Heart left ventricle (tissue), 16 donors: ENCODE data around the gene ANK3. TPM values are rescaled to one million over a fixed set of nuclear protein-coding genes. Genes with fewer than 3 reads are reported as not detected.

Experiments
- ATAC-seq, 4 donors: fragments of 200-7000 bp; cut with Tn5 transposase; one replicate each; pipeline ENCODE4 v1.9.1; 2020 to 2022; ENCODE audit warnings: moderate library complexity in 4 of 4, mild to moderate bottlenecking in 3 of 4, moderate number of reproducible peaks in 1 of 4
- DNase-seq, 5 donors: peaks; one replicate each; pipeline ENCODE4 v3.0.0-alpha.2; 2020
- H3K27ac ChIP-seq, 12 donors: fragments of 200-600 bp; sonication (generic) in 4 of 12; one replicate each; pipeline versions ENCODE4 v1.5.0 to v1.8.0; 2016 to 2022; ENCODE audit warnings: mild to moderate bottlenecking in 2 of 12
- H3K27me3 ChIP-seq, 9 donors: fragments of 200-600 bp; sonication (generic) in 2 of 9; one replicate each; pipeline versions ENCODE4 v1.5.1 to v1.8.0; 2016 to 2022; ENCODE audit warnings: mild to moderate bottlenecking in 3 of 9
- H3K36me3 ChIP-seq, 9 donors: fragments of 200-600 bp; sonication (generic) in 2 of 9; one replicate each; pipeline versions ENCODE4 v1.5.0 to v1.8.0; 2018 to 2022; ENCODE audit warnings: mild to moderate bottlenecking in 2 of 9
- H3K4me1 ChIP-seq, 12 donors: fragments of 200-600 bp; sonication (generic) in 4 of 12; one replicate each; pipeline versions ENCODE4 v1.5.0 to v1.8.0; 2016 to 2022; ENCODE audit warnings: mild to moderate bottlenecking in 3 of 12
- H3K4me3 ChIP-seq, 12 donors: fragments of 200-600 bp; sonication (generic) in 4 of 12; one replicate each; pipeline versions ENCODE4 v1.5.0 to v1.8.0; 2017 to 2022; ENCODE audit warnings: mild to moderate bottlenecking in 9 of 12, moderate library complexity in 4 of 12
- H3K9me3 ChIP-seq, 12 donors: fragments of 200-600 bp; sonication (generic) in 4 of 12; one replicate each; pipeline versions ENCODE4 v1.5.0 to v1.8.0; 2016 to 2022; ENCODE audit warnings: mild to moderate bottlenecking in 1 of 12
- POLR2A ChIP-seq, 2 donors: fragments of 450-650 bp; IDR thresholded peaks; one replicate each; pipeline ENCODE4 v1.6.1; 2017; ENCODE audit warnings: antibody characterized with exemption in 2 of 2, mild to moderate bottlenecking in 2 of 2, moderate library complexity in 2 of 2
- WGBS, 4 donors: extraction: QIAGEN DNeasy Blood & Tissue Kit in 2 of 4; methylation state at CpG; one replicate each; pipeline versions ENCODE4 v1.1.5 to v1.1.7; 2013 to 2018; 5-methylcytosine and 5-hydroxymethylcytosine counted together
- intact Hi-C, 10 donors: fragments of 100-400 bp; cut with DNase I; formaldehyde crosslinking; loops; one replicate each; pipeline versions ENCODE4 v1.11.1 to v1.14.2; 2022
- polyA plus RNA-seq, 2 donors: library from polyadenylated mRNA; stranded (reverse); fragments of 200-250 nt; gene quantifications; one replicate each; pipeline ENCODE4 v1.2.3, GENCODE V29; 2013
- total RNA-seq, 9 donors: library from RNA; depleted of rRNA in 2 of 9; stranded (reverse); fragments of >200 nt in 2 of 9; fragmentation: NEBNext Ultra II Directional in 3 of 9; extraction: Animal tissue kit (Norgen Biotek cat#: 25700) in 3 of 9; gene quantifications; one replicate each; pipeline versions ENCODE4 v1.1.0 to v1.2.4, GENCODE V29; 2016 to 2023
- TF ChIP-seq, protein P1 (sequence below), 12 donors: fragments of 200-600 bp; sonication (generic) in 4 of 12; IDR thresholded peaks; one replicate each; pipeline versions ENCODE4 v1.5.0 to v1.8.0; 2018 to 2022; ENCODE audit warnings: antibody characterized with exemption in 12 of 12, mild to moderate bottlenecking in 5 of 12
- donor health status: ischemic (EF 13 %, LVEDD 7.1; RV severe dilation, severe dysfunction).
- donor health status: healthy with polysubstance abuse.
- donor health status: DM: no; HTN: yes; CAD: no.
- donor health status: DM: no; HTN: no; CAD: no.
- donor health status: ischemic (EF 25% LVEDD 6.9; RV normal size, moderate dysfunction).
- donor health status: ischemic (EF 25% LVEDD 5.7; RV mildly dilated, moderate dysfunction).
- donor health status: healthy.
- donor health status: DM: yes; HTN: yes; CAD: no.
- donor health status: ischemic (EF 35%, LVEDD 5.7; RV mildly dilated, moderate dysfunction).
- donor health status: nonischemic (EF 11% LVEDD 7.7; RV severe dilation, severe dysfunction).
- donor health status: DM: yes; HTN: yes; CAD: no.
- donor health status: PGD.
- donor health status: ischemic (EF 29% LVEDD 5.4; RV normal size, mild dysfunction).
- donor health status: nonischemic (EF 23%, LVEDD 6.1; RV moderate dilation, normal function).

The ANK3 gene
- total and polyA plus RNA-seq, 11 donors = 33.8 to 576 (median 239) TPM

DNA sequence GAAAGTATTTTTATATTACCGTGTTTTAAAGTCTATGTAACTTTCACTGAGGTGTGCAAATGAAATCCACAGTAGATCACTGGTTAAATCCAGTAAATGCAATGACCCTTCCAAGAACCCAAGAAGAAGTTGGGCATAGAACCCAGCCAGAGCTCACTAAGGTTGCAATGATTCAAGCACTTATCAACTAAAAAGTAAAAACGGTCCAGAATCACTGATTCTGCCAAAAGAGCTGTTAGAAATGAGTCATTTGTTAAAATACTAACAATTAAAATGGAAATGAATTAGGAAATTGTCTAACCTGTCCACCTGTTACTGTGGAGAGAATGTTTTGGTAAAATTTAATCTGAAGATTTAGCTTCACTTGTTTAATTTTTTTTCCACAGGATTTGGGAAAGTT, 74.4 kb downstream of the ANK3 start:
- TF ChIP-seq, protein P1, sequence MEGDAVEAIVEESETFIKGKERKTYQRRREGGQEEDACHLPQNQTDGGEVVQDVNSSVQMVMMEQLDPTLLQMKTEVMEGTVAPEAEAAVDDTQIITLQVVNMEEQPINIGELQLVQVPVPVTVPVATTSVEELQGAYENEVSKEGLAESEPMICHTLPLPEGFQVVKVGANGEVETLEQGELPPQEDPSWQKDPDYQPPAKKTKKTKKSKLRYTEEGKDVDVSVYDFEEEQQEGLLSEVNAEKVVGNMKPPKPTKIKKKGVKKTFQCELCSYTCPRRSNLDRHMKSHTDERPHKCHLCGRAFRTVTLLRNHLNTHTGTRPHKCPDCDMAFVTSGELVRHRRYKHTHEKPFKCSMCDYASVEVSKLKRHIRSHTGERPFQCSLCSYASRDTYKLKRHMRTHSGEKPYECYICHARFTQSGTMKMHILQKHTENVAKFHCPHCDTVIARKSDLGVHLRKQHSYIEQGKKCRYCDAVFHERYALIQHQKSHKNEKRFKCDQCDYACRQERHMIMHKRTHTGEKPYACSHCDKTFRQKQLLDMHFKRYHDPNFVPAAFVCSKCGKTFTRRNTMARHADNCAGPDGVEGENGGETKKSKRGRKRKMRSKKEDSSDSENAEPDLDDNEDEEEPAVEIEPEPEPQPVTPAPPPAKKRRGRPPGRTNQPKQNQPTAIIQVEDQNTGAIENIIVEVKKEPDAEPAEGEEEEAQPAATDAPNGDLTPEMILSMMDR (IDR thresholded peaks at IDR 0.05) = no peak
- TF ChIP-seq POLR2A (IDR thresholded peaks at IDR 0.05) = no peak
- H3K9me3 ChIP-seq = no peaks in the 10 kb centered on the region
- DNase-seq (no peak), ATAC-seq (no peak)
- intact Hi-C loops = loop anchor here in 1 of 10 donors (10.0 kb wide), 1 partner anchor 109 kb away; no protein-coding TSS in a partner anchor
- no peak overlapping the region for H3K4me3 ChIP-seq
- 68 to 85% (median 78%) methylated on average over 2 of the region's 2 CpGs for WGBS, 4 donors
- no peak overlapping the region for H3K27ac ChIP-seq
- H3K36me3 ChIP-seq = no peaks in the 10 kb centered on the region
- H3K27me3 ChIP-seq = no peaks in the 10 kb centered on the region
- H3K4me1 ChIP-seq = peaks cover 0 to 9% (median 0%) of the 10 kb centered on the region in 12 donors

DNA sequence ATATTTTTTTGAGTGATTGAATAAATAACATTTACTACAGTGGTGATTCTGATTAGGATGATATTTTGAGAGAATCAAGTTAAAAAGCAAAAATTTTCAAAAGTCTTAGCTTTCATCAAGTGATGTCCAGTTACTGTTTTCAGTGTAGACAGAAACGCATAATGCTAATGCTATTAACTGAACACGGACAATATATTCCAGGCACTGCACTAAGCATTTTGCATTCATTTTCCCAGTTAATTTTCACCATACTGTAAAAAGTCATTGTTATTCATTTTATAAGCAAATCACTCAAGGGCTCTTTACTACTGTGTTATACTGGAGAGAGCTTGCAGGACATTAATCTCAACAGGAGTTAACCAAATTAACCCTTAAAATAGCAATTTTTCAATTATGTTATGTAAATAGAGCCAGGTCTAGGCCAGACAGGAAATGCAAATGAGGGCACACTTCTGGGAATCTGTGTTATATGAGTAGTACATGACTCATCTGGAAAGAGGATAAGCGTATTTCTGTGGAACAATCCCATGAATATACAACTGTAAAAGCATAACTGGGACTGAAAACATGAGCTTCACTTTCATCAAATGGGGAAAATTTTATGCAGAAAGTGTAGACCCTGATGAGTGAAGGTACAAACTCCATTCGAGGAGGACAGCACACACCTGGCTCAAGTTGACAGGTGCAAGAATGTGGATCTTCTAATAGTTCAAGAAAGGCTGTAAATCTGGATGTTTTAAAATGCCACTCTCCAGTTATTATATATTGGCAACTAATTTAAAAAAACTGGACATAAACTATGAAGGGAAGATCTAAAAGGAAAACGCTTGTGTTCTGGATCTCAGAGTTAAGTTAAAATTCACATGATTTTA, 75.4 kb downstream of the ANK3 start:
- no peak overlapping the region for H3K4me3 ChIP-seq
- no peaks in the 10 kb centered on the region for H3K36me3 ChIP-seq
- DNase-seq = no peak
- ATAC-seq = peak in 2 of 4 donors; percentile 37 to 72
- no peaks in the 10 kb centered on the region for H3K9me3 ChIP-seq
- H3K4me1 ChIP-seq = peaks cover 0 to 9% (median 0%) of the 10 kb centered on the region in 12 donors
- TF ChIP-seq, protein P1 (IDR thresholded peaks at IDR 0.05) = no peak
- no peak for TF ChIP-seq POLR2A (IDR thresholded peaks at IDR 0.05)
- no peaks in the 10 kb centered on the region for H3K27me3 ChIP-seq
- intact Hi-C loops = loop anchor here in 1 of 10 donors (10.0 kb wide), 1 partner anchor 110 kb away; no protein-coding TSS in a partner anchor
- no peak overlapping the region for H3K27ac ChIP-seq
- WGBS, 4 donors = 74 to 82% (median 81%) methylated on average over 5 of the region's 5 CpGs

DNA sequence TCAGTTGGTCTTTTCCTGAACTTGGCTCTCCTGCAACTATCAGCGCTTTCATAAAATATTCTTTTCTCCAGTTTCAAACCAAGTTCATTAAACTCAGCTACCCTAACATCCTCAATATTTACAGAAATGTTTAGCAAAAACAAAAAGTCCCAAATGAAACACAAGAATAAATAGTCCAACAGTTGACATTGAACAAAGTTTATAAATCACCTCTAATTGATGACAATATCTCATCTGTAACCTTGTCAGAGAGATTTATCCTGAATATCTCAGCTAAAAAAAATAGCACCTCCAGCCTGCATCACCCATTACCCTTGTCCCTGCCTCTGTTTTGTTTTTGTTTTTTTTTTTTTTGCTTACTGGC, 76.1 kb downstream of the ANK3 start:
- ATAC-seq = no peak
- WGBS, 4 donors = 70 to 88% (median 81%) methylated on average over 1 of the region's 1 CpG

More for the DNA sequence above, 76.1 kb downstream of the ANK3 start:
- Histone ChIP-seq H3K36me3 (no peaks in the 10 kb centered on the region), H3K27me3 (no peaks in the 10 kb centered on the region), H3K9me3 (no peaks in the 10 kb centered on the region), H3K27ac (no peak overlapping the region), H3K4me3 (no peak overlapping the region), H3K4me1 (peaks cover 0 to 9% (median 0%) of the 10 kb centered on the region in 12 donors)
- no peak for DNase-seq
- intact Hi-C loops = loop anchor here in 1 of 10 donors (10.0 kb wide), 1 partner anchor 111 kb away; no protein-coding TSS in a partner anchor
- TF ChIP-seq, protein P1 (IDR thresholded peaks at IDR 0.05) = no peak
- no peak for TF ChIP-seq POLR2A (IDR thresholded peaks at IDR 0.05)
